ENCODE results near the gene CCDC70. TPM values are rescaled to one million over a fixed set of nuclear protein-coding genes. Genes with fewer than 3 reads are reported as not detected.

The CCDC70 gene
- total and polyA plus RNA-seq, 2 of the 8 experiments (the other 6 are each of a cell fraction or from before 2014, with no cell fraction given): not detected

DNA sequence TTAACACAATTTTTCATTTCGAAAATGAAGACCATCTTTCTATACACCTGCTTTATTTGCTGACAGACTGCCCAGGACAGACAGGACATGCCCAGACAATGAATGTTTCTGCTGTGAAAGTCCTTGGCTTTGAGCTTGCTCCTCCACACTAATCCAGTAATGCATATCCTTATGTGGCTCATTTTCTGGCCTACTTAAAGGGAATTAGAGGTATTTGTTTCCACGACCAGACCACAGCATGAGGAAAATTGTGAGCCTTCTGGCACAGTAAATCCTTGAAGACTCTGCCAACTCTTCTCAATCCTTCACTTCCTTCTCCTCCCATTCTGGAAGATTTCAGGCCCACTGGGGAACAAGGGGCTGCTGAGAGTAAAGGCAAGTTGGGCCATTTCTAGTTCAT lies 25.7 kb downstream of the CCDC70 start (continued):
- TF ChIP-seq, protein P1, sequence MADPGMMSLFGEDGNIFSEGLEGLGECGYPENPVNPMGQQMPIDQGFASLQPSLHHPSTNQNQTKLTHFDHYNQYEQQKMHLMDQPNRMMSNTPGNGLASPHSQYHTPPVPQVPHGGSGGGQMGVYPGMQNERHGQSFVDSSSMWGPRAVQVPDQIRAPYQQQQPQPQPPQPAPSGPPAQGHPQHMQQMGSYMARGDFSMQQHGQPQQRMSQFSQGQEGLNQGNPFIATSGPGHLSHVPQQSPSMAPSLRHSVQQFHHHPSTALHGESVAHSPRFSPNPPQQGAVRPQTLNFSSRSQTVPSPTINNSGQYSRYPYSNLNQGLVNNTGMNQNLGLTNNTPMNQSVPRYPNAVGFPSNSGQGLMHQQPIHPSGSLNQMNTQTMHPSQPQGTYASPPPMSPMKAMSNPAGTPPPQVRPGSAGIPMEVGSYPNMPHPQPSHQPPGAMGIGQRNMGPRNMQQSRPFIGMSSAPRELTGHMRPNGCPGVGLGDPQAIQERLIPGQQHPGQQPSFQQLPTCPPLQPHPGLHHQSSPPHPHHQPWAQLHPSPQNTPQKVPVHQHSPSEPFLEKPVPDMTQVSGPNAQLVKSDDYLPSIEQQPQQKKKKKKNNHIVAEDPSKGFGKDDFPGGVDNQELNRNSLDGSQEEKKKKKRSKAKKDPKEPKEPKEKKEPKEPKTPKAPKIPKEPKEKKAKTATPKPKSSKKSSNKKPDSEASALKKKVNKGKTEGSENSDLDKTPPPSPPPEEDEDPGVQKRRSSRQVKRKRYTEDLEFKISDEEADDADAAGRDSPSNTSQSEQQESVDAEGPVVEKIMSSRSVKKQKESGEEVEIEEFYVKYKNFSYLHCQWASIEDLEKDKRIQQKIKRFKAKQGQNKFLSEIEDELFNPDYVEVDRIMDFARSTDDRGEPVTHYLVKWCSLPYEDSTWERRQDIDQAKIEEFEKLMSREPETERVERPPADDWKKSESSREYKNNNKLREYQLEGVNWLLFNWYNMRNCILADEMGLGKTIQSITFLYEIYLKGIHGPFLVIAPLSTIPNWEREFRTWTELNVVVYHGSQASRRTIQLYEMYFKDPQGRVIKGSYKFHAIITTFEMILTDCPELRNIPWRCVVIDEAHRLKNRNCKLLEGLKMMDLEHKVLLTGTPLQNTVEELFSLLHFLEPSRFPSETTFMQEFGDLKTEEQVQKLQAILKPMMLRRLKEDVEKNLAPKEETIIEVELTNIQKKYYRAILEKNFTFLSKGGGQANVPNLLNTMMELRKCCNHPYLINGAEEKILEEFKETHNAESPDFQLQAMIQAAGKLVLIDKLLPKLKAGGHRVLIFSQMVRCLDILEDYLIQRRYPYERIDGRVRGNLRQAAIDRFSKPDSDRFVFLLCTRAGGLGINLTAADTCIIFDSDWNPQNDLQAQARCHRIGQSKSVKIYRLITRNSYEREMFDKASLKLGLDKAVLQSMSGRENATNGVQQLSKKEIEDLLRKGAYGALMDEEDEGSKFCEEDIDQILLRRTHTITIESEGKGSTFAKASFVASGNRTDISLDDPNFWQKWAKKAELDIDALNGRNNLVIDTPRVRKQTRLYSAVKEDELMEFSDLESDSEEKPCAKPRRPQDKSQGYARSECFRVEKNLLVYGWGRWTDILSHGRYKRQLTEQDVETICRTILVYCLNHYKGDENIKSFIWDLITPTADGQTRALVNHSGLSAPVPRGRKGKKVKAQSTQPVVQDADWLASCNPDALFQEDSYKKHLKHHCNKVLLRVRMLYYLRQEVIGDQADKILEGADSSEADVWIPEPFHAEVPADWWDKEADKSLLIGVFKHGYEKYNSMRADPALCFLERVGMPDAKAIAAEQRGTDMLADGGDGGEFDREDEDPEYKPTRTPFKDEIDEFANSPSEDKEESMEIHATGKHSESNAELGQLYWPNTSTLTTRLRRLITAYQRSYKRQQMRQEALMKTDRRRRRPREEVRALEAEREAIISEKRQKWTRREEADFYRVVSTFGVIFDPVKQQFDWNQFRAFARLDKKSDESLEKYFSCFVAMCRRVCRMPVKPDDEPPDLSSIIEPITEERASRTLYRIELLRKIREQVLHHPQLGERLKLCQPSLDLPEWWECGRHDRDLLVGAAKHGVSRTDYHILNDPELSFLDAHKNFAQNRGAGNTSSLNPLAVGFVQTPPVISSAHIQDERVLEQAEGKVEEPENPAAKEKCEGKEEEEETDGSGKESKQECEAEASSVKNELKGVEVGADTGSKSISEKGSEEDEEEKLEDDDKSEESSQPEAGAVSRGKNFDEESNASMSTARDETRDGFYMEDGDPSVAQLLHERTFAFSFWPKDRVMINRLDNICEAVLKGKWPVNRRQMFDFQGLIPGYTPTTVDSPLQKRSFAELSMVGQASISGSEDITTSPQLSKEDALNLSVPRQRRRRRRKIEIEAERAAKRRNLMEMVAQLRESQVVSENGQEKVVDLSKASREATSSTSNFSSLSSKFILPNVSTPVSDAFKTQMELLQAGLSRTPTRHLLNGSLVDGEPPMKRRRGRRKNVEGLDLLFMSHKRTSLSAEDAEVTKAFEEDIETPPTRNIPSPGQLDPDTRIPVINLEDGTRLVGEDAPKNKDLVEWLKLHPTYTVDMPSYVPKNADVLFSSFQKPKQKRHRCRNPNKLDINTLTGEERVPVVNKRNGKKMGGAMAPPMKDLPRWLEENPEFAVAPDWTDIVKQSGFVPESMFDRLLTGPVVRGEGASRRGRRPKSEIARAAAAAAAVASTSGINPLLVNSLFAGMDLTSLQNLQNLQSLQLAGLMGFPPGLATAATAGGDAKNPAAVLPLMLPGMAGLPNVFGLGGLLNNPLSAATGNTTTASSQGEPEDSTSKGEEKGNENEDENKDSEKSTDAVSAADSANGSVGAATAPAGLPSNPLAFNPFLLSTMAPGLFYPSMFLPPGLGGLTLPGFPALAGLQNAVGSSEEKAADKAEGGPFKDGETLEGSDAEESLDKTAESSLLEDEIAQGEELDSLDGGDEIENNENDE (IDR thresholded peaks at IDR 0.05; ENCODE audit: insufficient replicate concordance, low read length): no peak
- TF ChIP-seq, protein P2, sequence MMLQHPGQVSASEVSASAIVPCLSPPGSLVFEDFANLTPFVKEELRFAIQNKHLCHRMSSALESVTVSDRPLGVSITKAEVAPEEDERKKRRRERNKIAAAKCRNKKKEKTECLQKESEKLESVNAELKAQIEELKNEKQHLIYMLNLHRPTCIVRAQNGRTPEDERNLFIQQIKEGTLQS (IDR thresholded peaks at IDR 0.05; ENCODE audit: insufficient read depth, low read depth, low read length): no peak
- TF ChIP-seq CBX5 (IDR thresholded peaks at IDR 0.05; ENCODE audit: low read depth, low read length) (no peak), SAP30 (IDR thresholded peaks at IDR 0.05; ENCODE audit: insufficient read depth, insufficient replicate concordance, low read length) (no peak), SIN3A (conservative IDR thresholded peaks at IDR 0.05 in 1 of 2, IDR thresholded peaks at IDR 0.05 in 1 of 2; ENCODE audit: low read depth in 1 of 2, low read length in 2 of 2) (no peak), SP4 (IDR thresholded peaks at IDR 0.05; ENCODE audit: low read length) (no peak), JUND (IDR thresholded peaks at IDR 0.05; ENCODE audit: low read length) (no peak)
- TF ChIP-seq, protein P3, sequence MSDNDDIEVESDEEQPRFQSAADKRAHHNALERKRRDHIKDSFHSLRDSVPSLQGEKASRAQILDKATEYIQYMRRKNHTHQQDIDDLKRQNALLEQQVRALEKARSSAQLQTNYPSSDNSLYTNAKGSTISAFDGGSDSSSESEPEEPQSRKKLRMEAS (IDR thresholded peaks at IDR 0.05): no peak
- TF ChIP-seq, protein P4, sequence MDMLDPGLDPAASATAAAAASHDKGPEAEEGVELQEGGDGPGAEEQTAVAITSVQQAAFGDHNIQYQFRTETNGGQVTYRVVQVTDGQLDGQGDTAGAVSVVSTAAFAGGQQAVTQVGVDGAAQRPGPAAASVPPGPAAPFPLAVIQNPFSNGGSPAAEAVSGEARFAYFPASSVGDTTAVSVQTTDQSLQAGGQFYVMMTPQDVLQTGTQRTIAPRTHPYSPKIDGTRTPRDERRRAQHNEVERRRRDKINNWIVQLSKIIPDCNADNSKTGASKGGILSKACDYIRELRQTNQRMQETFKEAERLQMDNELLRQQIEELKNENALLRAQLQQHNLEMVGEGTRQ (IDR thresholded peaks at IDR 0.05; ENCODE audit: low read length): no peak

Data from H1 (cell line).